Hepatocyte (in vitro differentiated cells): ENCODE results near the gene SDK1. TPM values are rescaled to one million over a fixed set of nuclear protein-coding genes. Genes with fewer than 3 reads are reported as not detected.

Source experiments
- DNase-seq: peaks from one replicate; pipeline ENCODE4 v3.0.0-alpha.2; 2016; ENCODE audit warnings: low spot score
- H2AFZ ChIP-seq: fragments of 200-600 bp; sonication (generic); 2 replicates; pipeline ENCODE4 v1.6.0; 2016; ENCODE audit warnings: antibody characterized with exemption, mild to moderate bottlenecking
- H3K27ac ChIP-seq: fragments of 200-600 bp; sonication (generic); 2 replicates; pipeline ENCODE4 v1.5.1; 2016; ENCODE audit warnings: mild to moderate bottlenecking
- H3K27me3 ChIP-seq: fragments of 200-600 bp; sonication (generic); 2 replicates; pipeline ENCODE4 v1.6.1; 2016
- H3K36me3 ChIP-seq: fragments of 200-600 bp; sonication (generic); replicated peaks from 2 replicates; pipeline ENCODE4 v1.5.1; 2016; ENCODE audit warnings: low read depth; ENCODE audit not compliant: insufficient read depth
- H3K4me1 ChIP-seq: fragments of 200-600 bp; sonication (generic); 2 replicates; pipeline ENCODE4 v1.5.1; 2016; ENCODE audit warnings: mild to moderate bottlenecking, moderate library complexity; ENCODE audit not compliant: insufficient read depth
- H3K4me2 ChIP-seq: fragments of 200-600 bp; sonication (generic); 2 replicates; pipeline ENCODE4 v1.6.0; 2016
- H3K4me3 ChIP-seq: fragments of 200-600 bp; sonication (generic); 2 replicates; pipeline ENCODE4 v1.5.1; 2016; ENCODE audit warnings: mild to moderate bottlenecking
- H3K79me2 ChIP-seq: fragments of 200-600 bp; sonication (generic); 2 replicates; pipeline ENCODE4 v1.6.0; 2017; ENCODE audit warnings: mild to moderate bottlenecking
- H3K9me2 ChIP-seq: fragments of 200-600 bp; sonication (generic); replicated peaks from 2 replicates; pipeline ENCODE4 v1.6.0; 2017; ENCODE audit warnings: mild to moderate bottlenecking; ENCODE audit not compliant: insufficient read depth
- H3K9me3 ChIP-seq: fragments of 200-600 bp; sonication (generic); 2 replicates; pipeline ENCODE4 v1.5.1; 2016; ENCODE audit warnings: low read depth, mild to moderate bottlenecking
- H4K20me1 ChIP-seq: fragments of 200-600 bp; sonication (generic); 2 replicates; pipeline ENCODE4 v1.6.0; 2016; ENCODE audit warnings: mild to moderate bottlenecking; ENCODE audit not compliant: insufficient read depth, poor library complexity, severe bottlenecking
- EZH2 ChIP-seq: fragments of 200-600 bp; sonication (generic); IDR thresholded peaks from 2 replicates; pipeline ENCODE4 v1.6.1; 2016; ENCODE audit warnings: antibody characterized with exemption, mild to moderate bottlenecking, borderline replicate concordance
- EZH2phosphoT487 ChIP-seq: fragments of 200-600 bp; sonication (generic); IDR thresholded peaks from one replicate; pipeline ENCODE4 v1.6.1; 2018; ENCODE audit warnings: antibody characterized with exemption, mild to moderate bottlenecking, low read depth, moderate library complexity; ENCODE audit not compliant: unreplicated experiment, severe bottlenecking
- WGBS: methylation state at CpG from one replicate; pipeline ENCODE4 v1.1.6; 2016; ENCODE audit warnings: low lambda C conversion rate; ENCODE audit errors: missing lambda C conversion rate; 5-methylcytosine and 5-hydroxymethylcytosine counted together
- polyA plus RNA-seq: library from polyadenylated mRNA; unstranded; fragments of >200 nt; fragmentation: Nextera tagmentation; extraction: Ambion mirVana; gene quantifications from 2 replicates; pipeline ENCODE4 v1.2.1, GENCODE V29; 2016
- total RNA-seq: library from RNA; depleted of rRNA; stranded (reverse); fragments of >200 nt; gene quantifications from 2 replicates; pipeline ENCODE4 v1.2.3, GENCODE V29; 2014
- TF ChIP-seq, protein P1 (sequence below): fragments of 200-600 bp; sonication (generic); IDR thresholded peaks from 2 replicates; pipeline ENCODE4 v1.5.1; 2016; ENCODE audit warnings: antibody characterized with exemption, mild to moderate bottlenecking; ENCODE audit not compliant: poor library complexity

Gene SDK1
- total and polyA plus RNA-seq, 2 experiments from 2014 or later: 4.3 to 10.0 TPM

DNA sequence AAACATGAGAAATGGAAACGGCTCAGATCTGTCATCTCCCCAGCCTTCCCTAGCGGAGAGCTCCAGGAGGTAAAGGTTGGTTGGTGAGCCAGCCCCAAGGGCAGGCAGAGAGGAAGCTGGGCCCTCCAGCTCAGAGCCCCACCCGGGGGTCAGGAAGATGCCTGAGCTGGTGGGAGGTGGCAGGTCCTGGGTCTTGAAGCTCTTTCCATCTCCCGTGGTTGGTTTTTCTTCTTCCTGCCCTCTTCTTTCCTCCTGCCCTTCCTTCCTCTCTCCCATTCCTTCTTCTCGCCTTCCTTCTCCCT, 996.8 kb downstream of the SDK1 start:
- Histone ChIP-seq H3K4me3 (no peak overlapping the region), H3K9me2 (no peaks in the 10 kb centered on the region), H3K27ac (no peak overlapping the region), H3K36me3 (no peaks in the 10 kb centered on the region), H4K20me1 (no peaks in the 10 kb centered on the region), H3K79me2 (no peaks in the 10 kb centered on the region), H3K9me3 (no peaks in the 10 kb centered on the region), H3K4me2 (no peak overlapping the region), H3K4me1 (no peaks in the 10 kb centered on the region), H3K27me3 (no peaks in the 10 kb centered on the region), H2AFZ (no peak overlapping the region)
- 81% methylated on average over 5 of the region's 5 CpGs for WGBS
- TF ChIP-seq, protein P1, sequence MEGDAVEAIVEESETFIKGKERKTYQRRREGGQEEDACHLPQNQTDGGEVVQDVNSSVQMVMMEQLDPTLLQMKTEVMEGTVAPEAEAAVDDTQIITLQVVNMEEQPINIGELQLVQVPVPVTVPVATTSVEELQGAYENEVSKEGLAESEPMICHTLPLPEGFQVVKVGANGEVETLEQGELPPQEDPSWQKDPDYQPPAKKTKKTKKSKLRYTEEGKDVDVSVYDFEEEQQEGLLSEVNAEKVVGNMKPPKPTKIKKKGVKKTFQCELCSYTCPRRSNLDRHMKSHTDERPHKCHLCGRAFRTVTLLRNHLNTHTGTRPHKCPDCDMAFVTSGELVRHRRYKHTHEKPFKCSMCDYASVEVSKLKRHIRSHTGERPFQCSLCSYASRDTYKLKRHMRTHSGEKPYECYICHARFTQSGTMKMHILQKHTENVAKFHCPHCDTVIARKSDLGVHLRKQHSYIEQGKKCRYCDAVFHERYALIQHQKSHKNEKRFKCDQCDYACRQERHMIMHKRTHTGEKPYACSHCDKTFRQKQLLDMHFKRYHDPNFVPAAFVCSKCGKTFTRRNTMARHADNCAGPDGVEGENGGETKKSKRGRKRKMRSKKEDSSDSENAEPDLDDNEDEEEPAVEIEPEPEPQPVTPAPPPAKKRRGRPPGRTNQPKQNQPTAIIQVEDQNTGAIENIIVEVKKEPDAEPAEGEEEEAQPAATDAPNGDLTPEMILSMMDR: no peak
- TF ChIP-seq EZH2phosphoT487: no peak
- TF ChIP-seq EZH2: no peak
- no peak for DNase-seq

DNA sequence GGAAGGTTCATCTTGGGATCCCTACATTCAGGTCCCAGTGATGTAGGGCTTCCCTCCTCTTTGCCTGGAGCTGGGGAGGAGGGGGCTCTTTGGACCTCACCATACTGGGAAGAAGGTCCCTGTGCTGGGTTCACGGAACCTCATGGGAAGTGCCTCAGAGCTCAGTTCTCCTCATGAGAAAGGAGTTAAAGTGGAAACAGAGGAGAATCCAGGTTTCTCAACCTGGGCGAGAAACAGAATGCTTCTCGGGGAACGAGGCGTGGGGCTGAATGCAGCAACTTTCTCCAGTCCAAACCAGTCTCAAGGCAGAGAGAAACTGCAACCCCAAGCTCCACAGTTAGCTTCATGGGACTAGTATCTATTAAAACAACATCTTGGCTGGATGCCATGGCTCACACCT, 998.4 kb downstream of the SDK1 start:
- TF ChIP-seq, protein P1: no peak
- TF ChIP-seq EZH2phosphoT487 (no peak), EZH2 (no peak)
- no peaks in the 10 kb centered on the region for H3K36me3 ChIP-seq
- H3K27me3 ChIP-seq: no peaks in the 10 kb centered on the region
- no peaks in the 10 kb centered on the region for H3K9me2 ChIP-seq
- no peak overlapping the region for H3K27ac ChIP-seq
- 90% methylated on average over 5 of the region's 5 CpGs for WGBS
- no peaks in the 10 kb centered on the region for H3K9me3 ChIP-seq
- no peaks in the 10 kb centered on the region for H3K4me1 ChIP-seq
- no peak overlapping the region for H2AFZ ChIP-seq
- no peak overlapping the region for H3K4me2 ChIP-seq
- H3K4me3 ChIP-seq: no peak overlapping the region
- H3K79me2 ChIP-seq: no peaks in the 10 kb centered on the region
- H4K20me1 ChIP-seq: no peaks in the 10 kb centered on the region
- DNase-seq: no peak

GRCh38 chr7:4302203-4302905, 1001.3 kb downstream of the SDK1 start:
- Histone ChIP-seq H3K9me3 (no peaks in the 10 kb centered on the region), H3K4me1 (no peaks in the 10 kb centered on the region), H3K4me3 (no peak overlapping the region), H3K9me2 (no peaks in the 10 kb centered on the region), H4K20me1 (no peaks in the 10 kb centered on the region), H2AFZ (no peak overlapping the region), H3K27ac (no peak overlapping the region), H3K36me3 (no peaks in the 10 kb centered on the region), H3K4me2 (no peak overlapping the region), H3K79me2 (no peaks in the 10 kb centered on the region), H3K27me3 (no peaks in the 10 kb centered on the region)
- WGBS: 92% methylated on average over 19 of the region's 19 CpGs
- TF ChIP-seq EZH2phosphoT487 (no peak), EZH2 (no peak)
- TF ChIP-seq, protein P1: no peak
- DNase-seq: no peak
